Astrocyte (in vitro differentiated cells and primary cell): ENCODE results near the gene HMGN1. TPM values are rescaled to one million over a fixed set of nuclear protein-coding genes. Genes with fewer than 3 reads are reported as not detected.

ENCODE experiments used
- DNase-seq: peaks from one replicate; pipeline ENCODE4 v3.0.0-alpha.2; 2010; ENCODE audit warnings: low read depth
- FAIRE-seq: peaks from 2 replicates; lab custom pipeline; 2011; peaks lifted over from hg19 to GRCh38; lab: Jason Lieb, UNC
- H2AFZ ChIP-seq: 2 replicates; pipeline ENCODE4 v1.6.0; 2012; ENCODE audit warnings: low read depth, low read length, inconsistent platforms
- H3K27ac ChIP-seq: 2 replicates; pipeline ENCODE4 v1.5.1; 2011; ENCODE audit warnings: low read depth, low read length, inconsistent platforms
- H3K27me3 ChIP-seq: 2 replicates; pipeline ENCODE4 v1.6.0; 2011; ENCODE audit warnings: low read length, inconsistent platforms; ENCODE audit not compliant: insufficient read depth
- H3K36me3 ChIP-seq: 2 replicates; pipeline ENCODE4 v1.5.1; 2011; ENCODE audit warnings: low read length, inconsistent platforms; ENCODE audit not compliant: insufficient read depth
- H3K4me1 ChIP-seq: 2 replicates; pipeline ENCODE4 v1.5.1; 2011; ENCODE audit warnings: low read length, inconsistent platforms; ENCODE audit not compliant: insufficient read depth
- H3K4me2 ChIP-seq: 2 replicates; pipeline ENCODE4 v1.6.0; 2012; ENCODE audit warnings: low read length, inconsistent platforms
- H3K4me3 ChIP-seq: 2 replicates; pipeline ENCODE4 v1.5.1; 2011; ENCODE audit warnings: low read depth, mild to moderate bottlenecking, low read length, inconsistent platforms; ENCODE audit not compliant: insufficient read depth
- H3K79me2 ChIP-seq: 2 replicates; pipeline ENCODE4 v1.6.0; 2012; ENCODE audit warnings: mild to moderate bottlenecking, low read length, inconsistent platforms; ENCODE audit not compliant: insufficient read depth
- H3K9ac ChIP-seq: 2 replicates; pipeline ENCODE4 v1.6.0; 2012; ENCODE audit warnings: mild to moderate bottlenecking, low read length, inconsistent platforms
- H3K9me3 ChIP-seq: 2 replicates; pipeline ENCODE4 v1.5.1; 2012; ENCODE audit warnings: low read depth, mild to moderate bottlenecking, low read length, inconsistent platforms; ENCODE audit not compliant: insufficient read depth
- H4K20me1 ChIP-seq: 2 replicates; pipeline ENCODE4 v1.6.0; 2012; ENCODE audit warnings: low read length, inconsistent platforms; ENCODE audit not compliant: insufficient read depth
- H3K27ac Mint-ChIP-seq: one replicate; pipeline ENCODE4 v1.8.0; 2021; ENCODE audit warnings: mild to moderate bottlenecking, mixed read lengths; ENCODE audit not compliant: unreplicated experiment
- H3K27me3 Mint-ChIP-seq: one replicate; pipeline ENCODE4 v1.8.0; 2021; ENCODE audit warnings: low read depth, mixed read lengths; ENCODE audit not compliant: unreplicated experiment
- H3K36me3 Mint-ChIP-seq: one replicate; pipeline ENCODE4 v1.8.0; 2021; ENCODE audit warnings: low read depth, mixed read lengths; ENCODE audit not compliant: unreplicated experiment
- H3K4me1 Mint-ChIP-seq: one replicate; pipeline ENCODE4 v1.8.0; 2021; ENCODE audit warnings: low read depth, mixed read lengths; ENCODE audit not compliant: unreplicated experiment
- H3K4me3 Mint-ChIP-seq: one replicate; pipeline ENCODE4 v1.8.0; 2021; ENCODE audit warnings: mild to moderate bottlenecking, moderate library complexity, mixed read lengths; ENCODE audit not compliant: unreplicated experiment
- H3K9me3 Mint-ChIP-seq: one replicate; pipeline ENCODE4 v1.8.0; 2021; ENCODE audit warnings: mild to moderate bottlenecking, mixed read lengths; ENCODE audit not compliant: unreplicated experiment
- CTCF ChIP-seq: IDR thresholded peaks from 2 replicates; pipeline ENCODE4 v1.5.1; 2011; ENCODE audit warnings: low read depth, mild to moderate bottlenecking, inconsistent platforms, low read length, moderate library complexity; ENCODE audit not compliant: insufficient read depth
- EZH2 ChIP-seq: IDR thresholded peaks from 2 replicates; pipeline ENCODE4 v1.6.1; 2012; ENCODE audit warnings: mild to moderate bottlenecking, low read length, inconsistent platforms; ENCODE audit not compliant: insufficient read depth
- total RNA-seq: library from RNA; stranded (reverse); gene quantifications from 2 replicates; pipeline ENCODE4 v1.2.1, GENCODE V29; 2021

The HMGN1 gene
- total RNA-seq, 1 donor from 2014 or later, result 272 TPM

- H3K4me3 Mint-ChIP-seq, result no peak overlapping the region
- H3K27me3 Mint-ChIP-seq, result no peaks in the 10 kb centered on the region
- no peak overlapping the region for H3K4me3 ChIP-seq
- no peak for TF ChIP-seq EZH2
- no peak for TF ChIP-seq CTCF
- no peak overlapping the region for H3K4me2 ChIP-seq
- no peak overlapping the region for H3K27ac ChIP-seq
- H3K4me1 Mint-ChIP-seq, result peaks cover 11% of the 10 kb centered on the region
- H3K36me3 ChIP-seq, result peaks cover 42% of the 10 kb centered on the region
- H3K27me3 ChIP-seq, result no peaks in the 10 kb centered on the region
- H3K9ac ChIP-seq, result no peak overlapping the region
- H2AFZ ChIP-seq, result no peak overlapping the region
- no peak for DNase-seq
- H3K4me1 ChIP-seq, result peaks cover 11% of the 10 kb centered on the region
- no peak overlapping the region for H3K27ac Mint-ChIP-seq
- peaks cover 14% of the 10 kb centered on the region for H3K36me3 Mint-ChIP-seq
- H3K9me3 ChIP-seq, result no peaks in the 10 kb centered on the region
- no peaks in the 10 kb centered on the region for H3K9me3 Mint-ChIP-seq
- peaks cover 44% of the 10 kb centered on the region for H4K20me1 ChIP-seq
- H3K79me2 ChIP-seq, result peaks cover 27% of the 10 kb centered on the region
- no peak for FAIRE-seq
Measured at GRCh38 chr21:39341249-39341923, 7.5 kb downstream of the HMGN1 start.

DNA sequence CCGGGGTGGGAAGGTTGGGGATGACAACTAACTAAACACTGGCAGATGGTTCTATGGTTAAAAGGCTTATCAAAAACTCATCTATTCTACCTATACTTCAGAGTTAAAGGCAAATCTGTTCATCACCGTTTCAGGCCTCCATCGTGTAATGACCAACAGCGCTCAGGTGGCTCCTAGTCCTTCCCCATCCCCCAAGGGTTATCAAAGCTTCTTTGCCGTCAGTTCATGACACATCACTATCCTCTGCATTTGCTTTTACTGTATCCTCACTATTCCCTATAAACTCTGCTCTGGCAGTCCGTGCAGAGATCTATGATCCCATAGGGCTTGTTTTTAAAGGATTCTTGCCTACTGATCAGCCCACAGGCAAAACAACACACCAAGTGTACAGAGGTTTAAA is 8.2 kb downstream of the HMGN1 start:
- Mint-ChIP-seq H3K4me1 (peaks cover 5% of the 10 kb centered on the region), H3K36me3 (peaks cover 8% of the 10 kb centered on the region), H3K27me3 (no peaks in the 10 kb centered on the region), H3K9me3 (no peaks in the 10 kb centered on the region), H3K27ac (no peak overlapping the region), H3K4me3 (no peak overlapping the region)
- no peak for DNase-seq
- Histone ChIP-seq H3K27me3 (no peaks in the 10 kb centered on the region), H4K20me1 (peaks cover 37% of the 10 kb centered on the region), H3K4me1 (peaks cover 4% of the 10 kb centered on the region), H3K36me3 (peaks cover 36% of the 10 kb centered on the region), H3K4me3 (no peak overlapping the region), H3K4me2 (no peak overlapping the region), H3K27ac (no peak overlapping the region), H3K9me3 (no peaks in the 10 kb centered on the region), H3K9ac (no peak overlapping the region), H2AFZ (no peak overlapping the region), H3K79me2 (peaks cover 20% of the 10 kb centered on the region)
- FAIRE-seq, result no peak
- TF ChIP-seq CTCF (no peak), EZH2 (no peak)

DNA sequence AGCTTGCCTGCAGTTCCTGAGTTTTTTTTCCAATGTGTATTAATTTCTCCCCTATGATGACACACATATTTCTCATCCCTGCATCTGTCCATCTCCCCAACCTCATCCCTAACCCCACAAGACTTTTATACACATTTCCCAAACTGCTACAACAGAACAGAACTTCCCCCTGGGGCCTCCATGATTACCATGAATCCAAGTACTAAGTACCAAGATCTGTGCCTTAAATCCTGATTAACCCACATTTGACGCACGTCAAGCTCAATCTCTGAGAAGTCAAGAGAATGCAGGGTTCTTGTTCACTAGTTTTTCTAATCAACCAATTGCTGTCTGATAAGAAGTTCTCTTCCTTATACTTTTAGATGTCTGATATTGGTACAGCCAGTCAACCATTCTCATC is 9.7 kb downstream of the HMGN1 start:
- peaks cover 5% of the 10 kb centered on the region for H3K79me2 ChIP-seq
- no peaks in the 10 kb centered on the region for H3K4me1 Mint-ChIP-seq
- no peak for TF ChIP-seq CTCF
- TF ChIP-seq EZH2, result no peak
- H3K27ac ChIP-seq, result no peak overlapping the region
- H2AFZ ChIP-seq, result no peak overlapping the region
- no peaks in the 10 kb centered on the region for H3K27me3 Mint-ChIP-seq
- no peak overlapping the region for H3K4me3 Mint-ChIP-seq
- H3K27ac Mint-ChIP-seq, result no peak overlapping the region
- peaks cover 22% of the 10 kb centered on the region for H3K36me3 ChIP-seq
- H3K4me1 ChIP-seq, result no peaks in the 10 kb centered on the region
- H3K36me3 Mint-ChIP-seq, result peaks cover 5% of the 10 kb centered on the region
- DNase-seq (no peak), FAIRE-seq (no peak)
- no peaks in the 10 kb centered on the region for H3K9me3 Mint-ChIP-seq
- peaks cover 23% of the 10 kb centered on the region for H4K20me1 ChIP-seq
- no peaks in the 10 kb centered on the region for H3K27me3 ChIP-seq
- H3K4me2 ChIP-seq, result no peak overlapping the region
- H3K9ac ChIP-seq, result no peak overlapping the region
- H3K9me3 ChIP-seq, result peaks cover 3% of the 10 kb centered on the region
- no peak overlapping the region for H3K4me3 ChIP-seq
